ENCODE data around the gene SPTBN5. TPM values are rescaled to one million over a fixed set of nuclear protein-coding genes. Genes with fewer than 3 reads are reported as not detected.

The SPTBN5 gene
- total and polyA plus RNA-seq, 8 donors: 0.32 to 11.4 (median 0.84) TPM

GRCh38 chr15:41880156-41880877 lies 13.5 kb downstream of the SPTBN5 start:
- H3K36me3 ChIP-seq: no peaks in the 10 kb centered on the region
- no peak overlapping the region for H3K4me3 ChIP-seq
- ATAC-seq: no peak
- FAIRE-seq: no peak
- intact Hi-C loops (cut with DNase I): no loop called here
- H3K27ac ChIP-seq: no peak overlapping the region
- 95 to 96% methylated on average over 10 of the region's 10 CpGs for WGBS, 2 donors
- H3K4me1 ChIP-seq: peaks cover 0 to 9% (median 7%) of the 10 kb centered on the region in 3 donors
- no peaks in the 10 kb centered on the region for H3K27me3 ChIP-seq
- DNase-seq: peak in 1 of 6 donors; percentile 59
- TF ChIP-seq CTCF (IDR thresholded peaks at IDR 0.05): no peak
- H3K9me3 ChIP-seq: no peaks in the 10 kb centered on the region

- intact Hi-C loops (cut with DNase I): no loop called here
- 93 to 97% methylated on average over 10 of the region's 10 CpGs for WGBS, 2 donors
- Histone ChIP-seq H3K4me3 (no peak overlapping the region), H3K9me3 (no peaks in the 10 kb centered on the region), H3K4me1 (peaks cover 0 to 9% (median 7%) of the 10 kb centered on the region in 3 donors), H3K36me3 (no peaks in the 10 kb centered on the region), H3K27ac (no peak overlapping the region), H3K27me3 (no peaks in the 10 kb centered on the region)
- ATAC-seq: no peak
- no peak for FAIRE-seq
- DNase-seq: peak in 1 of 6 donors; percentile 75
- TF ChIP-seq CTCF (IDR thresholded peaks at IDR 0.05): no peak
Observed at GRCh38 chr15:41879321-41879845, 14.5 kb downstream of the SPTBN5 start.

- intact Hi-C loops (cut with DNase I): no loop called here
- no peaks in the 10 kb centered on the region for H3K36me3 ChIP-seq
- no peaks in the 10 kb centered on the region for H3K9me3 ChIP-seq
- no peak overlapping the region for H3K4me3 ChIP-seq
- peaks cover 0 to 9% (median 7%) of the 10 kb centered on the region in 3 donors for H3K4me1 ChIP-seq
- no peak for FAIRE-seq
- no peak overlapping the region for H3K27ac ChIP-seq
- ATAC-seq: no peak
- no peaks in the 10 kb centered on the region for H3K27me3 ChIP-seq
- TF ChIP-seq CTCF (IDR thresholded peaks at IDR 0.05): no peak
- 91 to 94% methylated on average over 10 of the region's 10 CpGs for WGBS, 2 donors
- peak in 1 of 6 donors; percentile 67 for DNase-seq
Observed at GRCh38 chr15:41878355-41878699, 15.5 kb downstream of the SPTBN5 start.

- Histone ChIP-seq H3K4me3 (no peak overlapping the region), H3K36me3 (no peaks in the 10 kb centered on the region), H3K9me3 (no peaks in the 10 kb centered on the region), H3K27ac (no peak overlapping the region), H3K4me1 (peaks cover 0 to 6% (median 4%) of the 10 kb centered on the region in 3 donors), H3K27me3 (no peaks in the 10 kb centered on the region)
- ATAC-seq (no peak), DNase-seq (peak in 1 of 6 donors; percentile 36), FAIRE-seq (no peak)
- intact Hi-C loops (cut with DNase I): no loop called here
- WGBS, 2 donors: 84 to 88% methylated on average over 13 of the region's 13 CpGs
- TF ChIP-seq CTCF (IDR thresholded peaks at IDR 0.05): no peak
Observed at GRCh38 chr15:41877631-41878354, 16.1 kb downstream of the SPTBN5 start.

Measured in pancreas (tissue), 10 donors.